ENCODE data around the gene VTN.
A peak's percentile ranks its signal among the peaks of the same experiment; 100 is the strongest.
"Not testable (repeated sequence)": the region's sequence is repeated elsewhere in the genome, so short reads cannot be mapped to it uniquely, and the experiment has no call there.

Gene VTN

DNA sequence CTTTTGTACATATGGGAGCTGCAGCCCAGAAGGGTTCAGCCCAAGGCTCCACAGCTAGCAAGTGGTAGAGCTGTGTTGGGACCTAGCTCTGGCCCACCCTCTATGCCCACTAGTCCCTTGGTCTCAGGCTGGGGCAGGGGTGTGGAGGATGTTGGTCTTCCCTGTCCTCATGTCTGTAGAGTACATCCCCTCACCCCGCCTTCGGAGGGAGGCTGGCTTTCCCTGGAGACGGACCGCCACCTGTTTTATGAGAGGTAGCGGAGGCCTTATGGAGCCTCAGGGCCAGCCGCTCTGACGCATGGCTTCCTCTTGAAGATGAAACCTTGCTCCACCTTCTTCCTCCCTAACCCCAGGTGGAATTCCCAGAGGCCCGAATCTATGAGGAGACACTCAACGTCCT is 26.1 kb downstream of the VTN start:
- DNase-seq (ENCODE audit: low spot score), result no peak
- H3K27ac ChIP-seq, result peak overlapping the region in 1 of 2 donors; percentile 77
- H3K4me3 ChIP-seq, result no peak overlapping the region
- TF ChIP-seq, protein P1, sequence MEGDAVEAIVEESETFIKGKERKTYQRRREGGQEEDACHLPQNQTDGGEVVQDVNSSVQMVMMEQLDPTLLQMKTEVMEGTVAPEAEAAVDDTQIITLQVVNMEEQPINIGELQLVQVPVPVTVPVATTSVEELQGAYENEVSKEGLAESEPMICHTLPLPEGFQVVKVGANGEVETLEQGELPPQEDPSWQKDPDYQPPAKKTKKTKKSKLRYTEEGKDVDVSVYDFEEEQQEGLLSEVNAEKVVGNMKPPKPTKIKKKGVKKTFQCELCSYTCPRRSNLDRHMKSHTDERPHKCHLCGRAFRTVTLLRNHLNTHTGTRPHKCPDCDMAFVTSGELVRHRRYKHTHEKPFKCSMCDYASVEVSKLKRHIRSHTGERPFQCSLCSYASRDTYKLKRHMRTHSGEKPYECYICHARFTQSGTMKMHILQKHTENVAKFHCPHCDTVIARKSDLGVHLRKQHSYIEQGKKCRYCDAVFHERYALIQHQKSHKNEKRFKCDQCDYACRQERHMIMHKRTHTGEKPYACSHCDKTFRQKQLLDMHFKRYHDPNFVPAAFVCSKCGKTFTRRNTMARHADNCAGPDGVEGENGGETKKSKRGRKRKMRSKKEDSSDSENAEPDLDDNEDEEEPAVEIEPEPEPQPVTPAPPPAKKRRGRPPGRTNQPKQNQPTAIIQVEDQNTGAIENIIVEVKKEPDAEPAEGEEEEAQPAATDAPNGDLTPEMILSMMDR (IDR thresholded peaks at IDR 0.05), result no peak

DNA sequence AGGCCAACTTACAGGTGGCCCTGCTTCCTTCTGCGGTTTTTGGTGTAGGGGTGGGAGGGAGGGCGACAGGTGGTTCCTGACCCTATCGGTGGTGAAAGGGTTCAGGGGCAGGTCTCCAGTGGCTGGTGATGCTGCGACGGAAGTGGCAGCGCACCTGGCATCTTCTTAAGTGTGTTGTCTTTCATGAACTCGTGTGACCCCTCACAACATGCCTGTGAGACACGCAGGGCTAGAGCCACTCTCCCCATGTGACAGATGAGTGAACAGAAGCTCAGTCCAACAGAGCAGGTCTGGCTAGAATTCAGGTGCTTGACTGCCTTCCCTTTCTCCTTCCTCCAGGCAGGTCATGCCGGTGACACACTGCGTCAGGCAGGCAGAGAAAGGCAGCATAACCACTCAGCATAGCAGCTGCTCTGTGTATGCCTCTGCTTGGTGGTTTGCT is 26.6 kb downstream of the VTN start:
- Histone ChIP-seq H3K4me3 (no peak overlapping the region), H3K27ac (peak overlapping the region in 1 of 2 donors; percentile 30)
- TF ChIP-seq, protein P1 (IDR thresholded peaks at IDR 0.05), result no peak
- DNase-seq (ENCODE audit: low spot score), result no peak

- DNase-seq (ENCODE audit: low spot score), result no peak
- Histone ChIP-seq H3K4me3 (no peak overlapping the region), H3K27ac (no peak overlapping the region)
- TF ChIP-seq, protein P1 (IDR thresholded peaks at IDR 0.05), result no peak
Measured at GRCh38 chr17:28342313-28342712, 27.8 kb downstream of the VTN start.

DNA sequence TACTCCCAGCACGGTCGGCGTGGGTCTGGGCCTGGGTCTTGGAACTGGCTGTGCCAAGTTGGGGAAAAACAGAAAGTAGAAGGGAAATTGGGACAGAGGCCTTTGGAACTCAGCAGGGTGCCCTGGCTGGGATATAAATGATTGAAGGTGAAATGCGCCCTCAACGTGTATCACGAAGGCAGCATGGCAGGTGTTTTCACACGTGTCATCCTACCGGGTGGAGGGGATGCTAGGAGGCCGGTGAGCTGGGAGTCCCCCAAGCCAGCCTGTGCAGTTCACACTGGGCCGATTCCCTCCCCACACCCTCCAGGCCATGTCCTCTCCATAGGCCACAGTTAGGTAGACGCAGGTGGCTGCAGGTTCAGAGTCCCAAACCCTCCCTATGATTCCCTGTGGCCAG is 28.6 kb downstream of the VTN start:
- H3K4me3 ChIP-seq, result no peak overlapping the region
- no peak for DNase-seq (ENCODE audit: low spot score)
- H3K27ac ChIP-seq, result no peak overlapping the region
- TF ChIP-seq, protein P1 (IDR thresholded peaks at IDR 0.05), result no peak

DNA sequence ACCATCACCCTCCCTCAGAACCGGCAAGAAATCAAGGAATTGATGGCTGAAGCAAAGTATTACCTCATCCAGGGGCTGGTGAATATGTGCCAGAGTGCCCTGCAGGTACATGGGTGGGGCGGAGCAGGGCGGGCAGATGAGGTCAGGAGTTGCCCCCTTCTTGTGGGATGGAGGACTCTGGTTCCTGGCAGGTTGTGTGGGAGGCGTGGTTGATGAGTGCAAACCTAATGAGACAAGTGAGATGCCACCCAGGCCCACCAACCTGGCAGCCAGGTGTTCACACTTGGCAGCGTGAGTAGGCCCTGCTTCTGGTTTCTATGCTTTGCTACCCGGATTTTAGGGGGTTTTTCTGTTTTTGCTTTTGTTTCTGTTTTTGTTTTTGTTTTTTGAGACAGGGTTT is 29.7 kb downstream of the VTN start:
- no peak overlapping the region for H3K4me3 ChIP-seq
- no peak overlapping the region for H3K27ac ChIP-seq
- TF ChIP-seq, protein P1 (IDR thresholded peaks at IDR 0.05), result no peak
- DNase-seq (ENCODE audit: low spot score), result no peak

DNA sequence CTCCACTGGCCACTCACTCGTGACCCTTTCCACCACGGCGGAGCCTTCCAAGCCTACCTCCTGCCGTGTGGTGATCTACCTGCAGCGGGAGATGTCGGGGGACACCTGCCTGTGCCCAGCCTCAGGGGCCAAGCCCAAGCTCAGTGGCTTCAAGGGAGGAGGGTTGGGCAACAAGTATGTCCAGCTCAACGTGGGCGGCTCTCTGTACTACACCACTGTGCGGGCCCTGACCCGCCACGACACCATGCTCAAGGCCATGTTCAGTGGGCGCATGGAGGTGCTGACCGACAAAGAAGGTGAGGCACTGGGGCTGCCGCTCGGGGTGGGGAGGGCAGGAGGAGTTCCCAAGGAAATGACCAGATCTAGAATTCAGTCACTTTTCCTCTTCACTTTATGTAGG is 30.7 kb downstream of the VTN start:
- Histone ChIP-seq H3K27ac (no peak overlapping the region), H3K4me3 (no peak overlapping the region)
- DNase-seq (ENCODE audit: low spot score), result no peak
- TF ChIP-seq, protein P1 (IDR thresholded peaks at IDR 0.05), result no peak

- not testable (repeated sequence) for H3K4me3 ChIP-seq
Measured at GRCh38 chr17:28338769-28339212, 31.3 kb downstream of the VTN start.

More at GRCh38 chr17:28338769-28339212, 31.3 kb downstream of the VTN start:
- DNase-seq (ENCODE audit: low spot score), result not testable (repeated sequence)
- peak overlapping the region; percentile 41 to 59 for H3K27ac ChIP-seq

Measured in coronary artery (tissue), 2 donors.